PFSK-1 (cell line): ENCODE measurements around the gene SLIT3.

Experiments used
- FOXP2 ChIP-seq: optimal IDR thresholded peaks from 2 replicates; pipeline ENCODE3; 2011; ENCODE audit warnings: borderline replicate concordance, control low read depth, inconsistent platforms; ENCODE audit not compliant: insufficient read depth; ENCODE audit errors: extremely low read length, extremely low read depth
- POLR2AphosphoS5 ChIP-seq: IDR thresholded peaks from 2 replicates; pipeline ENCODE4 v1.6.1; 2012; ENCODE audit warnings: low read depth, mild to moderate bottlenecking, control low read depth, low read length, moderate library complexity
- SIN3A ChIP-seq: IDR thresholded peaks from 2 replicates; pipeline ENCODE4 v1.6.1; 2012; ENCODE audit warnings: mild to moderate bottlenecking, low read length, moderate library complexity, borderline replicate concordance; ENCODE audit not compliant: insufficient read depth
- TAF1 ChIP-seq: IDR thresholded peaks from 2 replicates; pipeline ENCODE4 v1.6.1; 2012; ENCODE audit warnings: low read length, control low read depth, borderline replicate concordance; ENCODE audit not compliant: insufficient read depth
- TF ChIP-seq, protein P1 (sequence below), 2 experiments: IDR thresholded peaks; 2 replicates each; pipeline versions ENCODE4 v1.6.1 to v1.8.0; 2011 to 2012; ENCODE audit warnings: low read depth in 2 of 2, low read length in 2 of 2, control low read depth in 1 of 2, inconsistent platforms in 1 of 2, mild to moderate bottlenecking in 1 of 2, moderate library complexity in 1 of 2; ENCODE audit not compliant: insufficient read depth in 1 of 2

The SLIT3 gene

DNA sequence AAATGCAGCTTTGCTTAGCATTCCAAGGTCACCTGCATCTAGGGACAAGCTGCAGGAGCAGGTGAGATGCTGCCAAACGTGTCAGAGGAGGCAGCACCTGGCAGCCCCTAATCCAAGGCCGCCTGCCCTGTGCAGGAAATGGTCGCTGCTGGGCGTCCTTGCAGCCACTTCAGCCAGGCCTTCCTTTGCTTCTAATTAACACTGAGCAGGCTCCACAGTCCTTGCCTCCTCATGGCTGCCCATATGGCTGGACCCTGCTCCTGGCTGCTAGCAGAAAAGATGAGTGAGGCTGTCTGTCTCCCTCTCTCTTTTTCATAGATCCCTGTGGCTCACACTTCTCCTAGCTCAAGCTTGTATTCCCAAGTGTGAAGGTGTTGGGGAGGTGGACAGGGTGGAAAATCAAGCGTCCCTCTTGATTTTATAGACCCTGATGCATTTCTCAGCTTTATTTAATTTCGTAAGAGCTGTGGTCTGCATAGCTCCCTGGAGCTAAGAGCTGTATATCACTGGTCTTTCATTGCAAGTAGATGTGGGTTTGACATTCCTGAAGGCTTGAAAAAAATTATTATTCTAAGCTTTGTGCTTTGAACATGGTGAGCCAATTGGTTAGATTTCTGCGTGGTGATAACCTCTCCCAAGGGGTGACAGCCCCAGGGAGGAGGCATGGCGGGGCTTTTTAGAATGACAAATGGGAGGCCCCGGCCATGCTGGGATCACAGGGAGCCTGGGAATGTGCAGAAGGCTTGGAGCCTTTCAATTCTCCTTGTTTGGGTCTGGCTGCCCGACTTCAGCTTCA, 193.8 kb downstream of the SLIT3 start:
- TF ChIP-seq TAF1 (no peak), FOXP2 (no peak), SIN3A (no peak), POLR2AphosphoS5 (no peak)
- TF ChIP-seq, protein P1, sequence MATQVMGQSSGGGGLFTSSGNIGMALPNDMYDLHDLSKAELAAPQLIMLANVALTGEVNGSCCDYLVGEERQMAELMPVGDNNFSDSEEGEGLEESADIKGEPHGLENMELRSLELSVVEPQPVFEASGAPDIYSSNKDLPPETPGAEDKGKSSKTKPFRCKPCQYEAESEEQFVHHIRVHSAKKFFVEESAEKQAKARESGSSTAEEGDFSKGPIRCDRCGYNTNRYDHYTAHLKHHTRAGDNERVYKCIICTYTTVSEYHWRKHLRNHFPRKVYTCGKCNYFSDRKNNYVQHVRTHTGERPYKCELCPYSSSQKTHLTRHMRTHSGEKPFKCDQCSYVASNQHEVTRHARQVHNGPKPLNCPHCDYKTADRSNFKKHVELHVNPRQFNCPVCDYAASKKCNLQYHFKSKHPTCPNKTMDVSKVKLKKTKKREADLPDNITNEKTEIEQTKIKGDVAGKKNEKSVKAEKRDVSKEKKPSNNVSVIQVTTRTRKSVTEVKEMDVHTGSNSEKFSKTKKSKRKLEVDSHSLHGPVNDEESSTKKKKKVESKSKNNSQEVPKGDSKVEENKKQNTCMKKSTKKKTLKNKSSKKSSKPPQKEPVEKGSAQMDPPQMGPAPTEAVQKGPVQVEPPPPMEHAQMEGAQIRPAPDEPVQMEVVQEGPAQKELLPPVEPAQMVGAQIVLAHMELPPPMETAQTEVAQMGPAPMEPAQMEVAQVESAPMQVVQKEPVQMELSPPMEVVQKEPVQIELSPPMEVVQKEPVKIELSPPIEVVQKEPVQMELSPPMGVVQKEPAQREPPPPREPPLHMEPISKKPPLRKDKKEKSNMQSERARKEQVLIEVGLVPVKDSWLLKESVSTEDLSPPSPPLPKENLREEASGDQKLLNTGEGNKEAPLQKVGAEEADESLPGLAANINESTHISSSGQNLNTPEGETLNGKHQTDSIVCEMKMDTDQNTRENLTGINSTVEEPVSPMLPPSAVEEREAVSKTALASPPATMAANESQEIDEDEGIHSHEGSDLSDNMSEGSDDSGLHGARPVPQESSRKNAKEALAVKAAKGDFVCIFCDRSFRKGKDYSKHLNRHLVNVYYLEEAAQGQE (IDR thresholded peaks at IDR 0.05; ENCODE audit: insufficient read depth in 1 of 2, low read depth in 2 of 2, low read length in 2 of 2), result no peak

DNA sequence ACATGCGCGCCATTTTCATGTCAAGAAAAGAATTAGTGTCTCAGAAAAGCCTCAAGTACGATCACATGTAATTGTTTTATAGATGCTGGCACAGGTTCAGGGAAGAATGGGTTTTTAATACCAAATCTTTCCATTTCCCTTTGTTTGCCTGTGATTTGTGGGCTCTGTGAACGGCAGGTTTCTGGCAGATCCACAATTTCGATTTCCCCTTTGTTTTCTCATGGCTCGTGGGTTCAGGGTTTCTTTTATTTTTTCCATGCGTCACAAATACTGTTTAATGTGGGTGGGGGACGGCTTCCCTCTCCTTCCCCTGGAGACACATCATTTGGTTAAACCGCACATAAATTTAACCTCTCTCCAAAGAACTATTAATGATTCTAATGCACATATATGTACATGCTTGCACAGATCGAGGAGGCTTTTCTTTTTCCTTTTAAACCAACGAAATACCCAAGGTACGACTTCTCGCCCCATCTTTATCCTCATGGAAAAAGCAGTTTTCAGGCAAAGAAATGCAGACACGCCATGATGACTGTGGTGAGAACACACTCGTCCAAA, 195.9 kb downstream of the SLIT3 start:
- TF ChIP-seq, protein P1 (IDR thresholded peaks at IDR 0.05; ENCODE audit: insufficient read depth in 1 of 2, low read depth in 2 of 2, low read length in 2 of 2), result no peak
- TF ChIP-seq FOXP2, result no peak
- no peak for TF ChIP-seq SIN3A
- TF ChIP-seq TAF1, result no peak
- no peak for TF ChIP-seq POLR2AphosphoS5

DNA sequence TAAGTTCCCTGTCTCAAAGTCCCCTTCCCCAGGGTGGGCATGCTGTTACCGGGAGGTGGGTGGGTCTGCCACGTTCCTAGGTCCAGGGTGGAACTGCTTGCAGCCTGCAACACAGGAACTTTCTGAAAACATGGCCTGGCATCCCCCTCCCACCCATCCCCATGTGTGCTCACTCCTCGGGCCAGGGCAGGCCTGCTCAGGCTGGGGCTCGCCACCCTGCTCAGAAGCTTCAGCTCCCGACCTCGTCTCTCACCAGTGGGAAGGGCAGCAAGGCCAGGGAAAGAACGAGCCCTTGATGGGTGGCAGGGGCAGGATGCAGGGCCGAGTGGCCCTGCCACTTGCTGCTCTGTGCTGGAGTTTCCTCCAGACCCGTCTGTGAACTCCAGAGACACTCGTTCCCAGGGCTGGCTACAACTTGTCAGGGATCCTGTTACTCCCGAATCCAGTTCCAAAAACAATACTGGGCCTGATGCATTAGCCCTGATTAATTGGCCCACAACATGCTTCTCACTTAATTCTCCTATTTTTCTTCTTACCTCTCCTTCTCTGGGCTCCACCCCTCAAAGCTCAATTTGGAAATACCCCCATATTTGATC, 197.3 kb downstream of the SLIT3 start:
- TF ChIP-seq POLR2AphosphoS5, result no peak
- no peak for TF ChIP-seq SIN3A
- no peak for TF ChIP-seq FOXP2
- TF ChIP-seq, protein P1 (IDR thresholded peaks at IDR 0.05; ENCODE audit: insufficient read depth in 1 of 2, low read depth in 2 of 2, low read length in 2 of 2), result no peak
- no peak for TF ChIP-seq TAF1

DNA sequence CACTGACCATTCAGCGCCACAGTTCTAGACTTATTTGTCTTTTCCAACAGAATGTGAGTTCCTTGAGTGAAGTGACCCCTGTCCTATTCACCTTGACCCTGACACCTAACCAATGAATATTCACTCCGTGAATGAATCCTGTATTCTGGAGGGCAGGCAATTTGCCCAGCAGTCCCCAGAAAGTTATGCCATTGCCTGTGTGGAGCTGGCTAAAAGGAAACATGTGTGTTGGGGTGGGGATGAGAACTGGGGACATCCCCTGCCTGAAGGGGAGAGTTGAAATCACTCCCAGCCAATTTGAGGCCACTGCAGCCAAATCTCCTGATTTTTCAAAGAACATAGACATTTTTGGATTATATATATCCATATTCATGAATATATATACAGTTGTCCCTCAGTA, 199.0 kb downstream of the SLIT3 start:
- TF ChIP-seq, protein P1 (IDR thresholded peaks at IDR 0.05; ENCODE audit: insufficient read depth in 1 of 2, low read depth in 2 of 2, low read length in 2 of 2), result no peak
- TF ChIP-seq FOXP2, result no peak
- TF ChIP-seq SIN3A, result no peak
- TF ChIP-seq TAF1, result no peak
- no peak for TF ChIP-seq POLR2AphosphoS5
